ENCODE results near the gene SDK1.

DNA sequence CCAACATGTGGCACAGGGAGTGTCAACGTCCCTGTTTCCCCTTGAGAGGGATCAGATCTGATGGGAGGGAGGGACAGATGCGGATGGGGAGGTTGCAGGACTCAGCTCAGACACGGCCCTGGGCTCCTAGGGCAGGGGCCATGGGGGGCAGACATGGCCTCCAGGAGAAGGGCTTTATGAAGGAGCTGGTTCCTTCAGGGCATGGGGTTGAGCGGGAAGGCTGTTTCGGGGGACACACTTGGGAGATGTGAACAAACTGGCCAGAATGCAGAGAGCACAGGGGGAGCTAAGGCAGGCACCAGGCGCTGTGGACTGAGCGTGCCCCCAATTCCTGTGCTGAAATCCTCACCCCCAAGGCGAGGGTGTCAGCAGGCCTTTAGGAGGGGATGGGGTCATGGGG lies 799.1 kb downstream of the SDK1 start:
- TF ChIP-seq, protein P1, sequence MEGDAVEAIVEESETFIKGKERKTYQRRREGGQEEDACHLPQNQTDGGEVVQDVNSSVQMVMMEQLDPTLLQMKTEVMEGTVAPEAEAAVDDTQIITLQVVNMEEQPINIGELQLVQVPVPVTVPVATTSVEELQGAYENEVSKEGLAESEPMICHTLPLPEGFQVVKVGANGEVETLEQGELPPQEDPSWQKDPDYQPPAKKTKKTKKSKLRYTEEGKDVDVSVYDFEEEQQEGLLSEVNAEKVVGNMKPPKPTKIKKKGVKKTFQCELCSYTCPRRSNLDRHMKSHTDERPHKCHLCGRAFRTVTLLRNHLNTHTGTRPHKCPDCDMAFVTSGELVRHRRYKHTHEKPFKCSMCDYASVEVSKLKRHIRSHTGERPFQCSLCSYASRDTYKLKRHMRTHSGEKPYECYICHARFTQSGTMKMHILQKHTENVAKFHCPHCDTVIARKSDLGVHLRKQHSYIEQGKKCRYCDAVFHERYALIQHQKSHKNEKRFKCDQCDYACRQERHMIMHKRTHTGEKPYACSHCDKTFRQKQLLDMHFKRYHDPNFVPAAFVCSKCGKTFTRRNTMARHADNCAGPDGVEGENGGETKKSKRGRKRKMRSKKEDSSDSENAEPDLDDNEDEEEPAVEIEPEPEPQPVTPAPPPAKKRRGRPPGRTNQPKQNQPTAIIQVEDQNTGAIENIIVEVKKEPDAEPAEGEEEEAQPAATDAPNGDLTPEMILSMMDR (IDR thresholded peaks at IDR 0.05 in 4 of 5, conservative IDR thresholded peaks at IDR 0.05 in 1 of 5) = no peak
- TF ChIP-seq POLR2A (IDR thresholded peaks at IDR 0.05) = no peak
